Astrocyte (in vitro differentiated cells and primary cell): ENCODE measurements around the gene PPFIA1. TPM values are rescaled to one million over a fixed set of nuclear protein-coding genes. Genes with fewer than 3 reads are reported as not detected.

Experiments used
- DNase-seq: peaks from one replicate; pipeline ENCODE4 v3.0.0-alpha.2; 2010; ENCODE audit warnings: low read depth
- FAIRE-seq: peaks from 2 replicates; lab custom pipeline; 2011; peaks lifted over from hg19 to GRCh38; lab: Jason Lieb, UNC
- H2AFZ ChIP-seq: 2 replicates; pipeline ENCODE4 v1.6.0; 2012; ENCODE audit warnings: low read depth, low read length, inconsistent platforms
- H3K27ac ChIP-seq: 2 replicates; pipeline ENCODE4 v1.5.1; 2011; ENCODE audit warnings: low read depth, low read length, inconsistent platforms
- H3K27me3 ChIP-seq: 2 replicates; pipeline ENCODE4 v1.6.0; 2011; ENCODE audit warnings: low read length, inconsistent platforms; ENCODE audit not compliant: insufficient read depth
- H3K36me3 ChIP-seq: 2 replicates; pipeline ENCODE4 v1.5.1; 2011; ENCODE audit warnings: low read length, inconsistent platforms; ENCODE audit not compliant: insufficient read depth
- H3K4me1 ChIP-seq: 2 replicates; pipeline ENCODE4 v1.5.1; 2011; ENCODE audit warnings: low read length, inconsistent platforms; ENCODE audit not compliant: insufficient read depth
- H3K4me2 ChIP-seq: 2 replicates; pipeline ENCODE4 v1.6.0; 2012; ENCODE audit warnings: low read length, inconsistent platforms
- H3K4me3 ChIP-seq: 2 replicates; pipeline ENCODE4 v1.5.1; 2011; ENCODE audit warnings: low read depth, mild to moderate bottlenecking, low read length, inconsistent platforms; ENCODE audit not compliant: insufficient read depth
- H3K79me2 ChIP-seq: 2 replicates; pipeline ENCODE4 v1.6.0; 2012; ENCODE audit warnings: mild to moderate bottlenecking, low read length, inconsistent platforms; ENCODE audit not compliant: insufficient read depth
- H3K9ac ChIP-seq: 2 replicates; pipeline ENCODE4 v1.6.0; 2012; ENCODE audit warnings: mild to moderate bottlenecking, low read length, inconsistent platforms
- H3K9me3 ChIP-seq: 2 replicates; pipeline ENCODE4 v1.5.1; 2012; ENCODE audit warnings: low read depth, mild to moderate bottlenecking, low read length, inconsistent platforms; ENCODE audit not compliant: insufficient read depth
- H4K20me1 ChIP-seq: 2 replicates; pipeline ENCODE4 v1.6.0; 2012; ENCODE audit warnings: low read length, inconsistent platforms; ENCODE audit not compliant: insufficient read depth
- H3K27ac Mint-ChIP-seq: one replicate; pipeline ENCODE4 v1.8.0; 2021; ENCODE audit warnings: mild to moderate bottlenecking, mixed read lengths; ENCODE audit not compliant: unreplicated experiment
- H3K27me3 Mint-ChIP-seq: one replicate; pipeline ENCODE4 v1.8.0; 2021; ENCODE audit warnings: low read depth, mixed read lengths; ENCODE audit not compliant: unreplicated experiment
- H3K36me3 Mint-ChIP-seq: one replicate; pipeline ENCODE4 v1.8.0; 2021; ENCODE audit warnings: low read depth, mixed read lengths; ENCODE audit not compliant: unreplicated experiment
- H3K4me1 Mint-ChIP-seq: one replicate; pipeline ENCODE4 v1.8.0; 2021; ENCODE audit warnings: low read depth, mixed read lengths; ENCODE audit not compliant: unreplicated experiment
- H3K4me3 Mint-ChIP-seq: one replicate; pipeline ENCODE4 v1.8.0; 2021; ENCODE audit warnings: mild to moderate bottlenecking, moderate library complexity, mixed read lengths; ENCODE audit not compliant: unreplicated experiment
- H3K9me3 Mint-ChIP-seq: one replicate; pipeline ENCODE4 v1.8.0; 2021; ENCODE audit warnings: mild to moderate bottlenecking, mixed read lengths; ENCODE audit not compliant: unreplicated experiment
- EZH2 ChIP-seq: IDR thresholded peaks from 2 replicates; pipeline ENCODE4 v1.6.1; 2012; ENCODE audit warnings: mild to moderate bottlenecking, low read length, inconsistent platforms; ENCODE audit not compliant: insufficient read depth
- total RNA-seq: library from RNA; stranded (reverse); gene quantifications from 2 replicates; pipeline ENCODE4 v1.2.1, GENCODE V29; 2021
- TF ChIP-seq, protein P1 (sequence below): IDR thresholded peaks from 2 replicates; pipeline ENCODE4 v1.5.1; 2011; ENCODE audit warnings: low read depth, mild to moderate bottlenecking, inconsistent platforms, low read length, moderate library complexity; ENCODE audit not compliant: insufficient read depth

Gene PPFIA1
- total RNA-seq, 1 donor from 2014 or later = 54.7 TPM

DNA sequence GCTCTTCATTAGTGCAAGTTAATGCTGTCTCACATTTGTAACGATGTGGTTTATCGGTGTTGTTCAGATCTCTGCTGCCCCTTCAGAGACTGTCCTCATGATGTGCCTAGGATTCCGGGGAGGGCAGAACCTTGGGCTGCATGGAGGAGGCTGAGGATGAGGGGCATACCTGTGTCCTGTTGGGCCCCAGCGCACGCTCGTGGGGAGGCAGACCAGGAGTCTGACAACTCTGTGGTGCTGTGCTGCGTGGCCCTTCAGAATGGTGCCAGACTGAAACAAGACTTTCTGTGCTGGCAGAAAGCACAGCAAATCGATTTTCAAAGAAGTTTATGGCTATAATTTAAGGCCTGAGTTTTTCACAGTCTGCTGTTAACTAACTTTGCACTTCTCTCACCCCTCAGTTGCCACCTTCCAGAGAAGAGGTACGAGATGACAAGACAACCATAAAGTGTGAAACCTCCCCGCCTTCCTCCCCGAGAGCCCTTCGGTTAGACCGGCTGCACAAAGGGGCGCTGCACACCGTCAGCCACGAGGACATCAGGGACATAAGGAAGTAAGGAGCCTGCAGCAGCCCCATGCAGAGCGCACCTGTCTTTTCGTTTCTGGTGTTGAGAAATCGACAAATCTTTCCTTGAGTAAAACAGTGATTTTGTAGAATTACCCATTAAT is 83.5 kb downstream of the PPFIA1 start:
- Mint-ChIP-seq H3K9me3 (no peaks in the 10 kb centered on the region), H3K4me3 (no peak overlapping the region), H3K36me3 (peaks cover 14% of the 10 kb centered on the region), H3K27ac (no peak overlapping the region), H3K27me3 (no peaks in the 10 kb centered on the region), H3K4me1 (no peaks in the 10 kb centered on the region)
- peaks cover 34% of the 10 kb centered on the region for H4K20me1 ChIP-seq
- H3K9me3 ChIP-seq = no peaks in the 10 kb centered on the region
- no peak overlapping the region for H3K27ac ChIP-seq
- no peak overlapping the region for H3K4me2 ChIP-seq
- FAIRE-seq (no peak), DNase-seq (no peak)
- H2AFZ ChIP-seq = no peak overlapping the region
- no peaks in the 10 kb centered on the region for H3K4me1 ChIP-seq
- TF ChIP-seq, protein P1, sequence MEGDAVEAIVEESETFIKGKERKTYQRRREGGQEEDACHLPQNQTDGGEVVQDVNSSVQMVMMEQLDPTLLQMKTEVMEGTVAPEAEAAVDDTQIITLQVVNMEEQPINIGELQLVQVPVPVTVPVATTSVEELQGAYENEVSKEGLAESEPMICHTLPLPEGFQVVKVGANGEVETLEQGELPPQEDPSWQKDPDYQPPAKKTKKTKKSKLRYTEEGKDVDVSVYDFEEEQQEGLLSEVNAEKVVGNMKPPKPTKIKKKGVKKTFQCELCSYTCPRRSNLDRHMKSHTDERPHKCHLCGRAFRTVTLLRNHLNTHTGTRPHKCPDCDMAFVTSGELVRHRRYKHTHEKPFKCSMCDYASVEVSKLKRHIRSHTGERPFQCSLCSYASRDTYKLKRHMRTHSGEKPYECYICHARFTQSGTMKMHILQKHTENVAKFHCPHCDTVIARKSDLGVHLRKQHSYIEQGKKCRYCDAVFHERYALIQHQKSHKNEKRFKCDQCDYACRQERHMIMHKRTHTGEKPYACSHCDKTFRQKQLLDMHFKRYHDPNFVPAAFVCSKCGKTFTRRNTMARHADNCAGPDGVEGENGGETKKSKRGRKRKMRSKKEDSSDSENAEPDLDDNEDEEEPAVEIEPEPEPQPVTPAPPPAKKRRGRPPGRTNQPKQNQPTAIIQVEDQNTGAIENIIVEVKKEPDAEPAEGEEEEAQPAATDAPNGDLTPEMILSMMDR = no peak
- no peak for TF ChIP-seq EZH2
- H3K4me3 ChIP-seq = no peak overlapping the region
- no peak overlapping the region for H3K9ac ChIP-seq
- no peaks in the 10 kb centered on the region for H3K79me2 ChIP-seq
- peaks cover 55% of the 10 kb centered on the region for H3K36me3 ChIP-seq
- no peaks in the 10 kb centered on the region for H3K27me3 ChIP-seq

DNA sequence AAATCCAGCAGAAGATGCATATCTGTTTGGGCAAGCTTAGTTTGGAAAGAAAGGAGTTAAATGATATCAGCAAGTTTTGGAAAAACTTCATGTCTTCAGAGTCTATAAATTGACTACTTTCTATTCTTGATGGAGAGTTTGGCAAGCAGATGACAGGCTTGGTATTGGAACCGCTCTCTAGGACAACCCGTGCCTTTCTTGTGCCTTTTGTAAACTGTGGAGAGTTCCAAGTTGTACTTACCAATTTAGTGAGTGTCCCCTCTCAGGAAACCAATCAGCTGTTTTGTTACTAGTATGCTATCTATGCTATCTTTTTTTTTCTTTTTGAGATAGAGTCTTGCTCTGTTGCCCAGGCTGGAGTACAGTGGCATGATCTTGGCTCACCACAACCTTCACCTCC is 84.1 kb downstream of the PPFIA1 start:
- no peaks in the 10 kb centered on the region for H3K27me3 Mint-ChIP-seq
- H3K36me3 ChIP-seq = peaks cover 52% of the 10 kb centered on the region
- no peaks in the 10 kb centered on the region for H3K9me3 Mint-ChIP-seq
- peaks cover 16% of the 10 kb centered on the region for H3K36me3 Mint-ChIP-seq
- DNase-seq (no peak), FAIRE-seq (no peak)
- H3K27me3 ChIP-seq = no peaks in the 10 kb centered on the region
- H3K79me2 ChIP-seq = no peaks in the 10 kb centered on the region
- no peak overlapping the region for H3K27ac ChIP-seq
- no peaks in the 10 kb centered on the region for H3K4me1 ChIP-seq
- no peak overlapping the region for H3K4me2 ChIP-seq
- no peak overlapping the region for H3K9ac ChIP-seq
- no peak overlapping the region for H3K4me3 Mint-ChIP-seq
- no peaks in the 10 kb centered on the region for H3K9me3 ChIP-seq
- H3K27ac Mint-ChIP-seq = no peak overlapping the region
- H2AFZ ChIP-seq = no peak overlapping the region
- no peak overlapping the region for H3K4me3 ChIP-seq
- no peak for TF ChIP-seq EZH2
- TF ChIP-seq, protein P1 = no peak
- peaks cover 34% of the 10 kb centered on the region for H4K20me1 ChIP-seq
- H3K4me1 Mint-ChIP-seq = no peaks in the 10 kb centered on the region

DNA sequence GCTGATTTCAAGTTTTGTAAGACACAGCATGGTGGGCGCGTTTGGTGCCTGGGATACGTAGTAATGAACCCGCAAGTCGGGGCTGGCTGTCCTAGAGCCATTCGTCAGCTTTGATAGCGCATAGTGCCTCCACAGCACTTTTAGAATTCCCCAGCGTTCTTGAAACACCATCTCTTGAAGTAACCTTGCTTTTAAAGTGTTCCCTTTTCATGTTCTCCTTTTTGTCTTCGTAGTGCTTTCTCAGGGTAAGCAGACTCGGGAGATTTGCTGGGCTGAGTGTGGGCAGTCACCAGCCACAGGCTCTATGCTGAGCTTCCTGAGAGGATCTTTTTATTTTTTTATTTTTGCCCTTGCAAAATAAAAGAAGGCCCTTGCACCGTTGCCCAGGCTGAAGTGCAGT is 88.3 kb downstream of the PPFIA1 start:
- H3K36me3 Mint-ChIP-seq = peaks cover 23% of the 10 kb centered on the region
- no peaks in the 10 kb centered on the region for H3K4me1 Mint-ChIP-seq
- TF ChIP-seq, protein P1 = no peak
- TF ChIP-seq EZH2 = no peak
- peaks cover 55% of the 10 kb centered on the region for H3K36me3 ChIP-seq
- DNase-seq (no peak), FAIRE-seq (no peak)
- H2AFZ ChIP-seq = no peak overlapping the region
- no peak overlapping the region for H3K27ac ChIP-seq
- H3K9ac ChIP-seq = no peak overlapping the region
- no peaks in the 10 kb centered on the region for H3K79me2 ChIP-seq
- no peaks in the 10 kb centered on the region for H3K4me1 ChIP-seq
- no peak overlapping the region for H3K4me3 Mint-ChIP-seq
- no peak overlapping the region for H3K4me2 ChIP-seq
- H3K27me3 Mint-ChIP-seq = no peaks in the 10 kb centered on the region
- no peaks in the 10 kb centered on the region for H3K27me3 ChIP-seq
- H3K9me3 ChIP-seq = no peaks in the 10 kb centered on the region
- no peak overlapping the region for H3K27ac Mint-ChIP-seq
- H3K4me3 ChIP-seq = no peak overlapping the region
- H3K9me3 Mint-ChIP-seq = no peaks in the 10 kb centered on the region
- H4K20me1 ChIP-seq = peaks cover 25% of the 10 kb centered on the region
